Stimulated activated CD4-positive, alpha-beta T cell treated with anti-CD3 and anti-CD28 coated beads, Interleukin-1b, Interleukin-23, amount 100 ng/mL, for 4 hours (primary cell): ENCODE results near the gene ACVR1B.

ENCODE experiments used
- DNase-seq, 2 donors: peaks; one replicate each; pipeline ENCODE4 v3.0.0-alpha.2; 2020; ENCODE audit warnings: low read depth in 2 of 2

ACVR1B gene

GRCh38 chr12:51917041-51917590 is 34.4 kb upstream of the ACVR1B start:
- no peak for DNase-seq

- no peak for DNase-seq
Observed at GRCh38 chr12:51917746-51918453, 33.6 kb upstream of the ACVR1B start.

- DNase-seq: no peak
Observed at GRCh38 chr12:51920046-51920445, 31.5 kb upstream of the ACVR1B start.

GRCh38 chr12:51921017-51921725 is 30.3 kb upstream of the ACVR1B start:
- DNase-seq: no peak

GRCh38 chr12:51922146-51922545 is 29.4 kb upstream of the ACVR1B start:
- no peak for DNase-seq

GRCh38 chr12:51922762-51923505 is 28.6 kb upstream of the ACVR1B start:
- DNase-seq: no peak

GRCh38 chr12:51923506-51924365 is 27.8 kb upstream of the ACVR1B start:
- DNase-seq: peak; percentile 44 to 62

GRCh38 chr12:51924551-51925319 is 26.8 kb upstream of the ACVR1B start:
- DNase-seq: no peak

GRCh38 chr12:51925346-51926063 is 26.0 kb upstream of the ACVR1B start:
- no peak for DNase-seq

GRCh38 chr12:51926064-51926632 is 25.4 kb upstream of the ACVR1B start:
- DNase-seq: no peak

GRCh38 chr12:51926718-51927117 is 24.8 kb upstream of the ACVR1B start:
- DNase-seq: peak; percentile 30 to 37

- DNase-seq: no peak
Observed at GRCh38 chr12:51932218-51933076, 19.1 kb upstream of the ACVR1B start.

- DNase-seq: no peak
Observed at GRCh38 chr12:51934080-51934479, 17.4 kb upstream of the ACVR1B start.

GRCh38 chr12:51937926-51938325 is 13.6 kb upstream of the ACVR1B start:
- DNase-seq: no peak

GRCh38 chr12:51938726-51939125 is 12.8 kb upstream of the ACVR1B start:
- DNase-seq: no peak

GRCh38 chr12:51941011-51941581 is 10.4 kb upstream of the ACVR1B start:
- DNase-seq: no peak

GRCh38 chr12:51941604-51942003 is 9.9 kb upstream of the ACVR1B start:
- DNase-seq: no peak

GRCh38 chr12:51942056-51942455 is 9.4 kb upstream of the ACVR1B start:
- DNase-seq: no peak
